NOMO-1 (cell line): ENCODE measurements around the gene CLDN11.

ENCODE experiments used
- DNase-seq, 2 experiments: peaks; one replicate each; lab custom pipeline; 2025; ENCODE audit not compliant: unreplicated experiment in 2 of 2; lab: John Stamatoyannopoulos, UW

CLDN11 gene

GRCh38 chr3:170426240-170426797, 7.7 kb downstream of the CLDN11 start:
- no peak for DNase-seq

- DNase-seq: no peak
These were observed 9.4 kb downstream of the CLDN11 start for GRCh38 chr3:170428095-170428494.

- DNase-seq: no peak
These were observed 10.4 kb downstream of the CLDN11 start for GRCh38 chr3:170429050-170429449.

- DNase-seq: no peak
These were observed 12.4 kb downstream of the CLDN11 start for GRCh38 chr3:170431054-170431453.

GRCh38 chr3:170432416-170432815, 13.7 kb downstream of the CLDN11 start:
- DNase-seq: no peak

GRCh38 chr3:170436697-170437096, 18.0 kb downstream of the CLDN11 start:
- no peak for DNase-seq

- DNase-seq: no peak
These were observed 18.5 kb downstream of the CLDN11 start for GRCh38 chr3:170437176-170437575.

GRCh38 chr3:170437696-170438407, 19.2 kb downstream of the CLDN11 start:
- DNase-seq: no peak

GRCh38 chr3:170438836-170439235, 20.2 kb downstream of the CLDN11 start:
- no peak for DNase-seq

- no peak for DNase-seq
These were observed 21.7 kb downstream of the CLDN11 start for GRCh38 chr3:170440344-170440743.

GRCh38 chr3:170441412-170441811, 22.7 kb downstream of the CLDN11 start:
- DNase-seq: no peak

GRCh38 chr3:170442947-170443346, 24.3 kb downstream of the CLDN11 start:
- no peak for DNase-seq

GRCh38 chr3:170443457-170443856, 24.8 kb downstream of the CLDN11 start:
- no peak for DNase-seq

GRCh38 chr3:170448584-170448983, 29.9 kb downstream of the CLDN11 start:
- no peak for DNase-seq

- no peak for DNase-seq
These were observed 31.4 kb downstream of the CLDN11 start for GRCh38 chr3:170450039-170450438.

- DNase-seq: no peak
These were observed 35.8 kb downstream of the CLDN11 start for GRCh38 chr3:170454509-170454908.

GRCh38 chr3:170458285-170458684, 39.6 kb downstream of the CLDN11 start:
- DNase-seq: no peak

- no peak for DNase-seq
These were observed 44.3 kb downstream of the CLDN11 start for GRCh38 chr3:170463011-170463410.

GRCh38 chr3:170465955-170466354, 47.3 kb downstream of the CLDN11 start:
- no peak for DNase-seq

- no peak for DNase-seq
These were observed 48.3 kb downstream of the CLDN11 start for GRCh38 chr3:170467007-170467406.

- DNase-seq: no peak
These were observed 49.0 kb downstream of the CLDN11 start for GRCh38 chr3:170467571-170468147.
